Activated CD4-positive, alpha-beta T cell treated with anti-CD3 and anti-CD28 coated beads for 24 hours (primary cell): ENCODE results near the gene EFCAB9.
"Not testable (repeated sequence)": the region's sequence is repeated elsewhere in the genome, so short reads cannot be mapped to it uniquely, and the experiment has no call there.

Experiments used
- DNase-seq, 2 donors: peaks; one replicate each; pipeline ENCODE4 v3.0.0-alpha.2; 2020; ENCODE audit warnings: low read depth in 2 of 2

The EFCAB9 gene

GRCh38 chr5:172188033-172188892, 5.7 kb upstream of the EFCAB9 start, which contains the start of gene STK10:
TSS of gene STK10 (minus strand) at chr5:172188224. CDS start at chr5:172188042, 182 bp downstream.
- peak; percentile 80 to 82 for DNase-seq

GRCh38 chr5:172188893-172189692, 4.9 kb upstream of the EFCAB9 start:
- no peak for DNase-seq

DNA sequence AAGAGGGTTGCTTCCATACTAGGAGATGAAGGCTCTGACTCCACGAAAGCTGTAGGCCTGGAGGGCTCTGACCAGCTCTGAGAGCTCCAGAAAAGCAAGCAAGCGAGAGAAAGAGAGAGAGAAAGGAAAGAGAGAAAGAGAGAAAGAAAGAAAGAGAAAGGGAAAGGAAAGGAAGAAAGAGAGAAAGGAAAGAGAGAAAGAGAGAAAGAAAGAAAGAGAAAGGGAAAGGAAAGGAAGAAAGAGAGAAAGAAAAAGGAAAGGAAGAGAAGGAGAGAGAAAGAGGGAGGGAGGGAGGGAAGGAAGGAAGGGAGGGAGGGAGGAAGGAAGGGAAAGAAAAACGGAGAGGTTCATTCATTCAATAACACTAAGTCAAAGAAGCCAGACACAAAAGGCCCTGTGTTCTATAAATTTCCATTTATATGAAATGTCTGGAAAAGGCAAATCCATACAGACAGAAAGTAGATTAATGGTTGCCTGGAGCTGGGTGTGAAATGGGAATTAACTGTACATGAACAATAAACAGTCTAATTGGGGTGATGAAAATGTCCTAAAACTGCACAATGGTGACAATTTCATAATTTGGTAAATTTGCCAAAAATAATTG, 4.2 kb upstream of the EFCAB9 start:
- no peak for DNase-seq

GRCh38 chr5:172194985-172195774, 1.2 kb downstream of the EFCAB9 start:
- no peak for DNase-seq

- not testable (repeated sequence) for DNase-seq
Measured at GRCh38 chr5:172197775-172198174, 3.8 kb downstream of the EFCAB9 start.

DNA sequence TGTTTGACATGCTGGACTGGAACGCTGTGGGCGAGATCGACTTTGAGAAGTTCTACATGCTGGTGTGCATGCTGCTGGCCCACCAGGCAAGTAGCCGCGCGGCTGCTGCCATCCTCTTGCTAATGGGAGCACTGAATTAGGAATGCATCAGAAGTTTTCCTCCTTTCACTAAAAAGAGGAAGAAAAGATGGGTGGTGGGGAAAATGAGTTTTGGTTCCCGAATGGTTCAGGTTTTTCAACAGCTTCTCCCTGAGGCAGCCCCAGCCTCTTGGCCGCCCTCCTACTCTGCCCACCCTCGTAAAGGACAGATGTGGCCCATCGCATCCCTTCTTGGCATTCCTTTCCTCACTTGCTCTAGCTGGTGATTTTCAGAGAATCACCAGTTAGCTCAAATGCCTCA, 5.5 kb downstream of the EFCAB9 start:
- DNase-seq: no peak

DNA sequence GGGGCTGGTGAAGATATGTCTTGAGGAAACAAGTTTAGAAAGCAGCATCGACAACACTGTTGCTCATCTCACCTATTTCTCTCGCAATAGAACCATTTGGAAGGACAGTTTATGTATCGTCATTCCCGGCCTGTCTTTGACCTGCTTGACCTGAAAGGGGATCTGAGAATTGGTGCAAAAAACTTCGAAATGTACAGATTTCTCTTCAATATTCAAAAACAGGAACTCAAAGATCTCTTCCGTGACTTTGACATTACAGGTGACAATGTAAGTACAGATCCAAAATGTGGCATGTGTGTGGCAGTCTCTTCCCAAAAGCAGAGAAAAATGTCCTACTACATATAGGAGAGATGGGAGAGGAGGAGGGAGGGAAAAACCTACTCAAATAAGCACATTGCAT, 6.5 kb downstream of the EFCAB9 start:
- DNase-seq: no peak

GRCh38 chr5:172205984-172206383, 12.0 kb downstream of the EFCAB9 start:
- DNase-seq: not testable (repeated sequence)

DNA sequence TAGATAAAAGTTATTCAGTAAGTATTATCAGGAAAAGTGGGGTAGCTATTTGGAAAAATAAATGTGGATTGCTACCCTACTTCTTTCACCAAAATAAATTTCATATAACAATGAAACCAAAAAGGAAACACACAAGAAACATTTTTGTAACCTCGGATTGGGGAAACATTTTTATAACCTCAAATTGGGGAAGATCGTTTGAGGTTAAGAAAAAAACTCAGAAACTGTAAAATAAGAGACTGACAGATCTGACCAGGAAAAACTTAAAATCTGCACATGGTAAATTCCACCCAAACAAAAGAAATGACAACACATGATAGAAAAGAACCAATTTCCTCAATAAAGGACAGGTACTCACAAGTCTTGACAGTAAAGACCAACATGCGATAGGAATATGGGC, 13.5 kb downstream of the EFCAB9 start:
- DNase-seq: no peak

DNA sequence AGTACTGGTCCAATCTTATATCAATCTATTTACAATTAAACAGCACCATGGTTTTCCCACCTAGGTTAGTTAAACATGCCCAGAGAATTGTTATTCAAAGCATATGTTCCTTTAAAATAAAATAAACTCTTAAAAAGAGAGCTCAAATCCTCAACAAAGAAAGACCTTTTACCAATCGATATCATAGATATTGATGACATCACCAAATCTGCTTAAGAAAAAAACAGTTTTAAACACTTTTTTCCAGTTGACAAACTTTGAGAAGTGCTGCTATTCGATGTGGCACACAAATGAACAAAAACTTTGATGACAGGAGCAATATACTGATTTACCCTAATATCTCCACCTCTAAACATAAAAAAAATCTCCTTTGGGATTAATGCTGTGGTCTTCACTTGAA, 15.7 kb downstream of the EFCAB9 start:
- DNase-seq: no peak

DNA sequence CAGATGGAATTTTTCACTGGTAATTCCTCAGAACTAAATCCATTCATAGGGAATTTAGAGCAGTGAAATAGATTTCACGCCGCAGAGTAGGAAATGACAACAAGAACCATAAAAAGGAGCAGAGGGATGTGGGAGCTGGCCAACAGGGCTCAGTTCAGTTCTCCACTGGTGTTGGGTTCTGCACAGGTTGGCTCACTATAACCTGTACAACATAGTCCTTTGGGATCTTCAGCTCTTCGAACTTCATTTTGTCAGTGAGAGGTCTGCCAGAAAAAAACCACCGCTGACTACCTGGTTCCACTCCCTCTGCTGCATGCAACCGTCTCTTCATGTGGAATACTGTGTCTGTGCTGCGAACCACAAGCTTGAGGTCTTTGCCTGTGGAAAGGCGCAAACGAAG, 17.7 kb downstream of the EFCAB9 start:
- DNase-seq: no peak

- DNase-seq: no peak
Measured at GRCh38 chr5:172213126-172213525, 19.2 kb downstream of the EFCAB9 start.

GRCh38 chr5:172216345-172216744, 22.4 kb downstream of the EFCAB9 start:
- no peak for DNase-seq

GRCh38 chr5:172219296-172219695, 25.3 kb downstream of the EFCAB9 start:
- no peak for DNase-seq

DNA sequence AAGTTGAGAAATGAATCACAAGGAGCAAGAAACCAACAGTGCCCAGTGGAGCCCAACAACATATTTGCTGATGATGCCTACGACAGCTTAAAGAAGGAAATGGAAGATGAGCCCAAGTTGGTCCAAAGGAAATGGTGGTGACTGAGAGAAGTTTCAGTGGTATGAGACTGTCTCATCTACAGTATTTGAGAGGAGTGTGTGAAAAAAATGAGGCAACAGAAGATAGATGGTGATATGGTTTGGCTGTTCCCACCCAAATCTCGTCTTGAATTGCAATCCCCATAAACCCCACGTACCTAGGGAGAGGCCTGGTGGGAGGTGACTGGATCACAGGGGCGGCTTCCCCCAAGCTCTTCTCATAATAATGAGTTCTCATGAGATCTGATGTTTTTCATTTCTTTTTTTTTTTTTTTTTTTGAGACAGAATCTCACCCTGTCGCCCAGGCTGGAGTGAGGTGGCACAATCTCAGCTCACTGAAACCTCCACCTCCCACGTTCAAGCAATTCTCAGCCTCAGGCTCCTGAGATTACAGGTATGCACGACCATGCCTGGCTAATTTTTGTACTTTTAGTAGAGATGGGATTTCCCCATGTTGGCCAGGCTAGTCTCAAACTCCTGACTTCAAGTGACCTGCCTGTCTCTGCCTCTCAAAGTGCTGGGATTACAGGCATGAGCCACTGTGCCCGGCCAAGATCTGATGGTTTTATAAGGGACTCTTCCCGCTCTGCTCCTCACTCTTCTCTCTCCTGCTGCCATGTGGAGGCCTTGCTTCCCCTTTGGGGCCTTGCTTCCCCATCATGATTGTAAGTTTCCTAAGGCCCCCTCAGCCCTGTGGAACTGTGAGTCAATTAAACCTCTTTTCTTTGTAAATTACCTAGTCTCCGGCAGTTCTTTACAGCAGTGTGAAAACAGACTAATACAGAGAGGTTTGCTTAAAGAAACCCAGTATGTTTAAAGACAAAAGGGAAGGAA, 30.2 kb downstream of the EFCAB9 start:
- peak; percentile 19 to 47 for DNase-seq

GRCh38 chr5:172224996-172225395, 31.0 kb downstream of the EFCAB9 start:
- no peak for DNase-seq

DNA sequence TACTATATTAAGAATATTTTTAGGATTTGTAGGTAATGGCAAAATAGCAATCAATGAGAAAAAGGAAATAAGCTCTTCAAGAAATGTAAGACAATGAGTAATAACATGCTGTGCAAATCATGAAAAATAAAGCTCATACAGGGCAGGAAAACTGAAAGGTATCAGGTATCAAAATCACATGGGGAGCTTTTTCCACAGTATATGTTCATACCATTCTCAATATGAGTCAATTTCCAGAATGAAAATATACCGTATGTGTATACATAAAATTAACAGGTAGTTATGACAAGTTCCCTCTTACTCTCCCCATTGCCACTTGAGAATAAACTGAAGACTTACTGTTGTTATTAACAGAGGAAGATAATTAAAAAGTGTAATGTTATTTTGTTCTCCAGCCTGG, 35.9 kb downstream of the EFCAB9 start:
- no peak for DNase-seq

DNA sequence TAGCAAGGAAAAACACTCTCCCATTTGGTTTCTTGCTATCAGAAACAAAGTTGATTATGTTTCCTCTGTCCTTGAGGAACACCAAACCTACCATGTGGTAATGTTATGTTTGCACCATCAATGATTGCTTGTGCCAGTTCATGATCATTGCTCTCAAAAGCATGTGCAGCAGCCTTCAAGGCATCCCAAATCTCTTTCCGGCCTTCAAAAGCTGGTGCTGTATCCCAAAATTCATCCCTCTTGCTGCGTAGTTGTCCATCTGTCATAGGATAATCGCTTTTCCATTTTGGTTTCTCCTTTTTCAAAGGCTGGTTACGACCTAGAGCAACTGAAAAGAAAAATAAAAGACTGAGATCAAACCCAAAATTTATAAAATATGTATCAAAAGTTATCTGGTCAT, 40.1 kb downstream of the EFCAB9 start:
- no peak for DNase-seq

DNA sequence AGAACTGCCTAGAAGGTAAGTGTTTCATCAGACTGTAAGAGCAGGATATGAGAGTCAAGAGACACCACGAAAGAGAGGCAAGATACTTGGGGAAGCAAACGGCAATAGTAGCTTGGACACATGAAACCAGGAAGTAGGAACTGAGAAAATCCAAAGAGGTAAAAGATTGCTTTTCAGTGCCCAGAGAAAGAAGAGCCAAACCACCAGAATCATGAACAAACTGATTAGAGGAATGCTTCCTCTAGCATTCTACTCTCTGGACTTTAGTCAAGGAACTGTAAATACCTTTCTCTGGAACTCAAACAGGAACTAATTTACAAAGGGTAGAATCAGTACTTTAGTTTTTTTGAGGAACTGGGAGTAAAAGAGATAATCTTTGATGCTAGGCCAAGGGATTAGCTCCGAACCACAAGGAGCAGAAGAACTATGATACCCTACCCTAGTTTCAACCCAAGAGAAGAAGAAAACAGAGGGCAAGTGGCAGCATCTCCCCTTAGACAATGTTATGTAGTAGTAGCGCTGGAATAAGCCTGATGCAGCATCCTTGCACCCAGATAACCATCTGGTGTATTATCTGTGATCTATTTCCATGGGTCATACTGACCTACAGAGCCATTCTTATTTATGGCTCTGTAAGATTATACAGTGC, 41.3 kb downstream of the EFCAB9 start:
- DNase-seq: no peak
